Lung (tissue), 12 donors: Measurements from ENCODE around the gene PCDH9. TPM values are rescaled to one million over a fixed set of nuclear protein-coding genes. Genes with fewer than 3 reads are reported as not detected.

ENCODE experiments used
- ATAC-seq: fragments of 200-7000 bp; cut with Tn5 transposase; one replicate; pipeline ENCODE4 v1.9.1; 2020; ENCODE audit warnings: moderate number of reproducible peaks; ENCODE audit not compliant: insufficient read depth, low FRiP score
- DNase-seq, 3 donors: peaks; one replicate each; pipeline ENCODE4 v3.0.0-alpha.2; 2013 to 2017
- H3K27ac ChIP-seq, 2 donors: one replicate each; pipeline ENCODE4 v1.5.1; 2013; ENCODE audit warnings: mild to moderate bottlenecking in 2 of 2, moderate library complexity in 2 of 2, control low read depth in 1 of 2, inconsistent platforms in 1 of 2, low read depth in 1 of 2, low read length in 1 of 2
- H3K27me3 ChIP-seq, 3 donors: one replicate each; pipeline ENCODE4 v1.5.1; 2013; ENCODE audit warnings: low read length in 2 of 3; ENCODE audit not compliant: control insufficient read depth in 3 of 3, insufficient read depth in 3 of 3
- H3K36me3 ChIP-seq, 4 donors: one replicate each; pipeline ENCODE4 v1.5.1; 2013; ENCODE audit warnings: low read length in 4 of 4, mild to moderate bottlenecking in 1 of 4, moderate library complexity in 1 of 4; ENCODE audit not compliant: control insufficient read depth in 4 of 4, insufficient read depth in 4 of 4
- H3K4me1 ChIP-seq, 5 donors: one replicate each; pipeline ENCODE4 v1.5.1; 2013; ENCODE audit warnings: low read length in 5 of 5, mild to moderate bottlenecking in 2 of 5, moderate library complexity in 1 of 5; ENCODE audit not compliant: control insufficient read depth in 5 of 5, insufficient read depth in 5 of 5
- H3K4me3 ChIP-seq: one replicate; pipeline ENCODE4 v1.5.1; 2013; ENCODE audit warnings: mild to moderate bottlenecking, control low read depth, moderate library complexity
- H3K9ac ChIP-seq, 2 donors: one replicate each; pipeline ENCODE4 v1.5.1; 2013; ENCODE audit warnings: low read length in 2 of 2, control low read depth in 1 of 2; ENCODE audit not compliant: insufficient read depth in 1 of 2
- H3K9me3 ChIP-seq, 4 donors: one replicate each; pipeline ENCODE4 v1.5.1; 2013; ENCODE audit warnings: low read length in 3 of 4, mild to moderate bottlenecking in 1 of 4, moderate library complexity in 1 of 4; ENCODE audit not compliant: control insufficient read depth in 4 of 4, insufficient read depth in 3 of 4
- WGBS, 2 donors: extraction: QIAGEN DNeasy Blood & Tissue Kit; methylation state at CpG; one replicate each; pipeline ENCODE4 v1.1.7; 2013; 5-methylcytosine and 5-hydroxymethylcytosine counted together
- polyA plus RNA-seq, 2 donors: library from polyadenylated mRNA; stranded (reverse); fragments of 200-250 nt; gene quantifications; one replicate each; pipeline ENCODE4 v1.2.1, GENCODE V29; 2013
- total RNA-seq, 2 donors: library from RNA; depleted of rRNA in 1 of 2; stranded (reverse); fragments of >200 nt in 1 of 2; gene quantifications; one replicate each; pipeline ENCODE4 v1.2.1, GENCODE V29; 2014 to 2021
- TF ChIP-seq, protein P1 (sequence below): IDR thresholded peaks from 2 replicates; pipeline ENCODE4 v1.5.1; 2012; ENCODE audit warnings: mild to moderate bottlenecking; ENCODE audit errors: control extremely low read depth, extremely low read depth
- donor health status: control.
- donor health status: control.
- donor health status: Bipolar disorder and iron deficiency.
- donor health status: healthy.
- donor health status: DM: yes; HTN: yes; CAD: no.

Gene PCDH9
- total and polyA plus RNA-seq, 4 donors = 0.68 to 22.2 (median 4.1) TPM

GRCh38 chr13:67219113-67219512 lies 11.0 kb downstream of the PCDH9 start:
- 92 to 97% methylated on average over 1 of the region's 1 CpG for WGBS, 2 donors
- no peak overlapping the region for H3K9ac ChIP-seq
- H3K4me3 ChIP-seq = no peak overlapping the region
- H3K4me1 ChIP-seq = peaks cover 0 to 10% (median 5%) of the 10 kb centered on the region in 5 donors
- no peaks in the 10 kb centered on the region for H3K36me3 ChIP-seq
- no peak for ATAC-seq
- no peak for DNase-seq
- H3K9me3 ChIP-seq = no peaks in the 10 kb centered on the region
- H3K27ac ChIP-seq = no peak overlapping the region
- no peaks in the 10 kb centered on the region for H3K27me3 ChIP-seq
- TF ChIP-seq, protein P1, sequence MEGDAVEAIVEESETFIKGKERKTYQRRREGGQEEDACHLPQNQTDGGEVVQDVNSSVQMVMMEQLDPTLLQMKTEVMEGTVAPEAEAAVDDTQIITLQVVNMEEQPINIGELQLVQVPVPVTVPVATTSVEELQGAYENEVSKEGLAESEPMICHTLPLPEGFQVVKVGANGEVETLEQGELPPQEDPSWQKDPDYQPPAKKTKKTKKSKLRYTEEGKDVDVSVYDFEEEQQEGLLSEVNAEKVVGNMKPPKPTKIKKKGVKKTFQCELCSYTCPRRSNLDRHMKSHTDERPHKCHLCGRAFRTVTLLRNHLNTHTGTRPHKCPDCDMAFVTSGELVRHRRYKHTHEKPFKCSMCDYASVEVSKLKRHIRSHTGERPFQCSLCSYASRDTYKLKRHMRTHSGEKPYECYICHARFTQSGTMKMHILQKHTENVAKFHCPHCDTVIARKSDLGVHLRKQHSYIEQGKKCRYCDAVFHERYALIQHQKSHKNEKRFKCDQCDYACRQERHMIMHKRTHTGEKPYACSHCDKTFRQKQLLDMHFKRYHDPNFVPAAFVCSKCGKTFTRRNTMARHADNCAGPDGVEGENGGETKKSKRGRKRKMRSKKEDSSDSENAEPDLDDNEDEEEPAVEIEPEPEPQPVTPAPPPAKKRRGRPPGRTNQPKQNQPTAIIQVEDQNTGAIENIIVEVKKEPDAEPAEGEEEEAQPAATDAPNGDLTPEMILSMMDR = no peak

- H3K4me3 ChIP-seq = no peak overlapping the region
- no peak overlapping the region for H3K27ac ChIP-seq
- DNase-seq (no peak), ATAC-seq (no peak)
- H3K36me3 ChIP-seq = no peaks in the 10 kb centered on the region
- H3K9ac ChIP-seq = no peak overlapping the region
- TF ChIP-seq, protein P1 = no peak
- peaks cover 0 to 8% (median 0%) of the 10 kb centered on the region in 5 donors for H3K4me1 ChIP-seq
- no peaks in the 10 kb centered on the region for H3K27me3 ChIP-seq
- H3K9me3 ChIP-seq = no peaks in the 10 kb centered on the region
Observed at GRCh38 chr13:67217880-67218279, 12.3 kb downstream of the PCDH9 start.

DNA sequence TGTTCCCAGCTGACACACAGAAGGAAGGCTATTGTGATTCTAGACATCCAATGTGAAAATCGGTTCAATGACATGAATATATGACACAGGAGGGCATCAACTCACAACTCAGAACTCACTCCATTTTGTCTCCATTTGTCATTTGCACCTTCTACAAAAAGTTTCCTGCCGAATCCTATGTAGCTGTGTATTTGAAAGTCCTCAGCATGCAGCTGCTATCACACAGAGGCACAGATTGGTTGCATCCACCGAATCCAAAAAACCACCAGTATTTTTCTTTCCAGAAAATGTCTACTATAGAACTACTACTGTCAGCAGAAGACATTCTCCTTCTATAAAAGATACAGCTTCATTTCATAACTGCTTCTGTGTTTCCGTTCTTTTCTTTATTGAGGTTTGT lies 13.3 kb downstream of the PCDH9 start:
- Histone ChIP-seq H3K36me3 (no peaks in the 10 kb centered on the region), H3K4me1 (peaks cover 0 to 7% (median 0%) of the 10 kb centered on the region in 5 donors), H3K27me3 (no peaks in the 10 kb centered on the region), H3K9ac (no peak overlapping the region), H3K27ac (no peak overlapping the region), H3K9me3 (no peaks in the 10 kb centered on the region), H3K4me3 (no peak overlapping the region)
- DNase-seq (no peak), ATAC-seq (no peak)
- TF ChIP-seq, protein P1 = no peak
- 86 to 87% methylated on average over 4 of the region's 4 CpGs for WGBS, 2 donors

DNA sequence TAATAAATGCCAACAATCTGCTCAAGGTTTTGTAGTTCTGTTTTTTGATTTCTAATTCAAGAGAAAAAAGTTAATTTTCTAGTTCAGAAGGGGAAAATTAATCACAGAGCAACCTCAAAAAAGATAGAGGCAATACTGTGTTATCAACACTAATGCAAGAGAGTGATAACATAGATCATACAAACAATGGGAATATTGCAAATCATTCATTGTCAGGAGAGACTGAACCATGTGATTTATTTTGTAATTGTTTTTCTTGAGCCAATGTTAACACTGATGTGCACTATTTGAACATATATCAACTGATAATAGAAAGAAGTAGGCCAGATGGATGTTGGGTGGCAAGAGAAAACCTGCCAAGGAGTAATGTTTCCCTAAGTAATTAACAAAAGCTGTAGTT lies 19.9 kb downstream of the PCDH9 start:
- Histone ChIP-seq H3K9me3 (no peaks in the 10 kb centered on the region), H3K4me1 (no peaks in the 10 kb centered on the region), H3K27me3 (no peaks in the 10 kb centered on the region), H3K4me3 (no peak overlapping the region), H3K27ac (no peak overlapping the region), H3K36me3 (no peaks in the 10 kb centered on the region), H3K9ac (no peak overlapping the region)
- no peak for DNase-seq
- no peak for ATAC-seq
- TF ChIP-seq, protein P1 = no peak
